Keratinocyte (primary cell): Measurements from ENCODE around the gene CEP152.

ENCODE experiments used
- CTCF ChIP-seq, 3 experiments: IDR thresholded peaks in 1 of 3; conservative IDR thresholded peaks in 1 of 3; optimal IDR thresholded peaks in 1 of 3; 2 replicates in 2 of 3; 3 replicates in 1 of 3; pipeline versions ENCODE3 to v1.5.1; 2011; ENCODE audit warnings: low read length in 3 of 3, mild to moderate bottlenecking in 3 of 3, moderate library complexity in 2 of 3, control low read depth in 1 of 3, inconsistent platforms in 1 of 3; ENCODE audit not compliant: insufficient read depth in 2 of 3; ENCODE audit errors: extremely low read depth in 1 of 3
- EZH2 ChIP-seq: IDR thresholded peaks from one replicate; pipeline ENCODE4 v1.6.1; 2012; ENCODE audit warnings: inconsistent platforms, mild to moderate bottlenecking, low read length, moderate library complexity

GRCh38 chr15:48777645-48778330 is 33.1 kb downstream of the CEP152 start:
- TF ChIP-seq CTCF (optimal IDR thresholded peaks at IDR 0.05 in 1 of 3, IDR thresholded peaks at IDR 0.05 in 1 of 3, conservative IDR thresholded peaks at IDR 0.05 in 1 of 3; ENCODE audit: extremely low read depth in 1 of 3, insufficient read depth in 2 of 3, low read length in 3 of 3) (no peak), EZH2 (no peak)
